Neural cell (in vitro differentiated cells): ENCODE measurements around the gene LENEP. TPM values are rescaled to one million over a fixed set of nuclear protein-coding genes. Genes with fewer than 3 reads are reported as not detected.

Experiments
- H2AFZ ChIP-seq: fragments of 200-600, 300-800 bp; sonication (generic), shearing (Covaris generic); 2 replicates; pipeline ENCODE4 v1.6.0; 2014; ENCODE audit warnings: low read depth, mild to moderate bottlenecking, antibody characterized with exemption, low read length, moderate library complexity
- H3F3A ChIP-seq: fragments of 200-600 bp; shearing (Covaris generic); 2 replicates; pipeline ENCODE4 v1.6.1; 2016; ENCODE audit warnings: mild to moderate bottlenecking, moderate library complexity, mixed read lengths, antibody characterized with exemption, low read length; ENCODE audit not compliant: insufficient read depth, poor library complexity, severe bottlenecking
- H3K27ac ChIP-seq: fragments of 200-600, 300-800 bp; sonication (generic), shearing (Covaris generic); 2 replicates; pipeline ENCODE4 v1.5.1; 2014; ENCODE audit warnings: mild to moderate bottlenecking, low read length, moderate library complexity
- H3K27me3 ChIP-seq: fragments of 300-800, 200-600 bp; sonication (generic), shearing (Covaris generic); 2 replicates; pipeline ENCODE4 v1.6.0; 2014; ENCODE audit warnings: mild to moderate bottlenecking, low read depth, low read length, moderate library complexity; ENCODE audit not compliant: insufficient read depth
- H3K36me3 ChIP-seq: fragments of 300-800, 200-600 bp; sonication (generic), shearing (Covaris generic); 2 replicates; pipeline ENCODE4 v1.5.1; 2014; ENCODE audit warnings: mild to moderate bottlenecking, antibody characterized with exemption, low read length, moderate library complexity; ENCODE audit not compliant: insufficient read depth
- H3K4me2 ChIP-seq: fragments of 300-800, 200-600 bp; sonication (generic), shearing (Covaris generic); 2 replicates; pipeline ENCODE4 v1.6.0; 2014; ENCODE audit warnings: mild to moderate bottlenecking, low read length
- H3K4me3 ChIP-seq: fragments of 300-800, 200-600 bp; sonication (generic), shearing (Covaris generic); 2 replicates; pipeline ENCODE4 v1.5.1; 2014; ENCODE audit warnings: mild to moderate bottlenecking, low read length, moderate library complexity
- H3K79me2 ChIP-seq: fragments of 200-600 bp; shearing (Covaris generic); replicated peaks from 2 replicates; pipeline ENCODE4 v1.6.0; 2014; ENCODE audit warnings: mild to moderate bottlenecking, low read length, moderate library complexity; ENCODE audit not compliant: insufficient read depth
- H3K9ac ChIP-seq: fragments of 300-800, 200-600 bp; sonication (generic), shearing (Covaris generic); 2 replicates; pipeline ENCODE4 v1.6.1; 2016; ENCODE audit warnings: mild to moderate bottlenecking, low read length, mixed read lengths
- H3K9me2 ChIP-seq: fragments of 200-600 bp; shearing (Covaris generic); 2 replicates; pipeline ENCODE4 v1.6.1; 2016; ENCODE audit warnings: mild to moderate bottlenecking, low read length, mixed read lengths; ENCODE audit not compliant: insufficient read depth
- H3K9me3 ChIP-seq: fragments of 200-600, 300-800 bp; sonication (generic), shearing (Covaris generic); 2 replicates; pipeline ENCODE4 v1.6.1; 2016; ENCODE audit warnings: mild to moderate bottlenecking, mixed run types, low read length, moderate library complexity, mixed read lengths
- H4K20me1 ChIP-seq: fragments of 200-600 bp; shearing (Covaris generic); 2 replicates; pipeline ENCODE4 v1.6.1; 2016; ENCODE audit warnings: mild to moderate bottlenecking, mixed run types; ENCODE audit not compliant: insufficient read depth
- CTCF ChIP-seq: fragments of 450-650 bp; IDR thresholded peaks from 2 replicates; pipeline ENCODE4 v1.5.1; 2014; ENCODE audit warnings: antibody characterized with exemption, mild to moderate bottlenecking, moderate library complexity; ENCODE audit not compliant: poor library complexity, severe bottlenecking
- EP300 ChIP-seq: fragments of 450-650 bp; conservative IDR thresholded peaks from 2 replicates; pipeline ENCODE4 v1.6.1; 2014; ENCODE audit warnings: antibody characterized with exemption, mild to moderate bottlenecking, moderate library complexity; ENCODE audit not compliant: poor library complexity, severe bottlenecking
- EZH2 ChIP-seq: fragments of 200-600, 300-800 bp; shearing (Covaris generic), sonication (generic); IDR thresholded peaks from 2 replicates; pipeline ENCODE4 v1.6.1; 2014; ENCODE audit warnings: antibody characterized with exemption, low read length, borderline replicate concordance, mild to moderate bottlenecking; ENCODE audit not compliant: insufficient read depth, poor library complexity, severe bottlenecking
- MXI1 ChIP-seq: fragments of 450-650 bp; conservative IDR thresholded peaks from 2 replicates; pipeline ENCODE4 v1.6.1; 2014; ENCODE audit warnings: antibody characterized with exemption, mild to moderate bottlenecking; ENCODE audit not compliant: poor library complexity, severe bottlenecking
- POLR2AphosphoS5 ChIP-seq: IDR thresholded peaks from 2 replicates; pipeline ENCODE4 v1.6.1; 2012
- RAD21 ChIP-seq: fragments of 450-650 bp; conservative IDR thresholded peaks from 2 replicates; pipeline ENCODE4 v1.6.1; 2014; ENCODE audit warnings: antibody characterized with exemption, mild to moderate bottlenecking, moderate library complexity
- REST ChIP-seq: IDR thresholded peaks from 2 replicates; pipeline ENCODE4 v1.6.1; 2012; ENCODE audit warnings: borderline replicate concordance
- SMC3 ChIP-seq: fragments of 450-650 bp; conservative IDR thresholded peaks from 2 replicates; pipeline ENCODE4 v1.6.1; 2014; ENCODE audit warnings: antibody characterized with exemption, mild to moderate bottlenecking, moderate library complexity; ENCODE audit not compliant: poor library complexity
- TAF1 ChIP-seq: IDR thresholded peaks from 2 replicates; pipeline ENCODE4 v1.6.1; 2012; ENCODE audit warnings: low read depth
- polyA plus RNA-seq: library from polyadenylated mRNA; depleted of rRNA; stranded (reverse); fragments of >200 nt; gene quantifications from 2 replicates; pipeline ENCODE4 v1.2.3, GENCODE V29; 2014

Gene LENEP
- polyA plus RNA-seq, 1 donor from 2014 or later, result not detected

GRCh38 chr1:154964359-154964758 lies 29.0 kb upstream of the LENEP start:
- Histone ChIP-seq H3K9ac (no peak overlapping the region), H3K36me3 (no peaks in the 10 kb centered on the region), H3F3A (no peaks in the 10 kb centered on the region), H3K27me3 (no peaks in the 10 kb centered on the region), H4K20me1 (no peaks in the 10 kb centered on the region), H3K4me3 (no peak overlapping the region), H3K4me2 (no peak overlapping the region), H2AFZ (no peak overlapping the region), H3K79me2 (peaks cover 24% of the 10 kb centered on the region), H3K27ac (no peak overlapping the region), H3K9me3 (no peaks in the 10 kb centered on the region), H3K9me2 (no peaks in the 10 kb centered on the region)
- TF ChIP-seq EZH2, result no peak
- no peak for TF ChIP-seq RAD21
- no peak for TF ChIP-seq MXI1
- TF ChIP-seq SMC3, result no peak
- no peak for TF ChIP-seq CTCF
- no peak for TF ChIP-seq REST
- TF ChIP-seq EP300, result no peak
- TF ChIP-seq POLR2AphosphoS5, result no peak
- TF ChIP-seq TAF1, result no peak

DNA sequence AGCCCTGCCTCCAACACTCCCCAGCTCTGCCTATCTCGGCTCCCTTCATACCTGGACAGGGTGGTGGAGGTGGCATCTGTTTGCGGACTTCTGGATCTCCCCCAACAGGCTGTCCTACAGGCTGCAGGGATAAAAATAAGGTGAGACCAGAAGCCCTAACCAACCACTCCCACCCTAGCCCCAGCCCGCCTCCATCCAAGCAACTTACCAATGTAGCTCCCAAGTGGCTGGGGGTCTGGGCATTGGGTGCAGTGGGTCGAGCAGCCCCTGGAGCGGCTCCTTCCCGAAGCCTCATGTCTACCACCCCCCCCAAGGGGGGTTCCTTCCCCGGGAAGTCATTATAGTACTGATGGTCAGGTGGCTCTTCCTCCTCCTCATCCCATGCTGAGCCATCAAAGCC lies 27.3 kb upstream of the LENEP start:
- Histone ChIP-seq H3K4me2 (no peak overlapping the region), H3K4me3 (no peak overlapping the region), H3F3A (no peaks in the 10 kb centered on the region), H3K36me3 (no peaks in the 10 kb centered on the region), H3K9me2 (no peaks in the 10 kb centered on the region), H3K9me3 (no peaks in the 10 kb centered on the region), H4K20me1 (no peaks in the 10 kb centered on the region), H3K27ac (no peak overlapping the region), H3K27me3 (no peaks in the 10 kb centered on the region), H2AFZ (no peak overlapping the region), H3K79me2 (peaks cover 13% of the 10 kb centered on the region), H3K9ac (no peak overlapping the region)
- no peak for TF ChIP-seq REST
- no peak for TF ChIP-seq EZH2
- TF ChIP-seq RAD21, result no peak
- no peak for TF ChIP-seq POLR2AphosphoS5
- no peak for TF ChIP-seq MXI1
- TF ChIP-seq SMC3, result no peak
- TF ChIP-seq TAF1, result no peak
- no peak for TF ChIP-seq EP300
